Measurements from ENCODE around the gene C1orf198.

DNA sequence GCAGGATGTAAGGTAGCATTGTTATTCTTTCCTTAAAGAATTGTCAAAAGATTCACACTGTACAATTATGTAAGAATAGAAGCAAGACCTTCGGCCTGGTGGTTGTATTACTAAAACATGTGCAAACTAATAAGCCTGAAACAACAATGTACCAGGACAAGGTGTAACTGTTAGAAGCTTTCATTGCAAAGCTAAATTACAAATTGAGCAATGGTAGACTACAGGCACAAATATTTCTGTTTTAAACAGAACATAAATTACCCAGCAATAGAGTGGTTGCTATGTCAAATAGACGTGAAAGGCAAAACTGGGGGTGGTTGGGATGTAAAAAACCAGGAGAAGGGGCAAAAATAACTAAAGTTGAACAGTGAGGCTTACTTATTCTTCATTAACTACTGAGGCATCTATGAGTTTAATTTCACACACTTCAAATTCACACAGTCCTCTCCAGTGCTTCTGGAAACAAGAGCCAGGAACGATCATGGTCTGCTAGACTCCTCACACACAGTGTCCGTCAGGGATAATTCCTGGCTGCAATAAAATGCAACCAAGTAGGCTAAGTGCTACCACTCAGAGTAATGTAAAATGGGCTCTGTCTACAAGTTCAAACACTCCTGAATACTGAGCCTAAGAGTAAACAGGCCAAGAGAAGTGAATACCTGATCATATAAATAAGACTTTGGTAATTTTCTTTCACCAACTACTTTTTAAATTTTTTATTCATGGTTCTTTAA is 39.3 kb upstream of the C1orf198 start:
- TF ChIP-seq CTCF (IDR thresholded peaks at IDR 0.05) (no peak), POLR2AphosphoS5 (IDR thresholded peaks at IDR 0.05) (no peak), POLR2A (IDR thresholded peaks at IDR 0.05) (no peak)

Measured in breast epithelium (tissue), 3 donors.